HG03521 (cell line): ENCODE data around the gene ANKS1A.

ENCODE experiments used
- ATAC-seq: cut with Tn5 transposase; IDR thresholded peaks from one replicate; pipeline ENCODE4 v1.9.1; 2021; ENCODE audit warnings: mild to moderate bottlenecking, moderate library complexity; ENCODE audit not compliant: unreplicated experiment

Gene ANKS1A

DNA sequence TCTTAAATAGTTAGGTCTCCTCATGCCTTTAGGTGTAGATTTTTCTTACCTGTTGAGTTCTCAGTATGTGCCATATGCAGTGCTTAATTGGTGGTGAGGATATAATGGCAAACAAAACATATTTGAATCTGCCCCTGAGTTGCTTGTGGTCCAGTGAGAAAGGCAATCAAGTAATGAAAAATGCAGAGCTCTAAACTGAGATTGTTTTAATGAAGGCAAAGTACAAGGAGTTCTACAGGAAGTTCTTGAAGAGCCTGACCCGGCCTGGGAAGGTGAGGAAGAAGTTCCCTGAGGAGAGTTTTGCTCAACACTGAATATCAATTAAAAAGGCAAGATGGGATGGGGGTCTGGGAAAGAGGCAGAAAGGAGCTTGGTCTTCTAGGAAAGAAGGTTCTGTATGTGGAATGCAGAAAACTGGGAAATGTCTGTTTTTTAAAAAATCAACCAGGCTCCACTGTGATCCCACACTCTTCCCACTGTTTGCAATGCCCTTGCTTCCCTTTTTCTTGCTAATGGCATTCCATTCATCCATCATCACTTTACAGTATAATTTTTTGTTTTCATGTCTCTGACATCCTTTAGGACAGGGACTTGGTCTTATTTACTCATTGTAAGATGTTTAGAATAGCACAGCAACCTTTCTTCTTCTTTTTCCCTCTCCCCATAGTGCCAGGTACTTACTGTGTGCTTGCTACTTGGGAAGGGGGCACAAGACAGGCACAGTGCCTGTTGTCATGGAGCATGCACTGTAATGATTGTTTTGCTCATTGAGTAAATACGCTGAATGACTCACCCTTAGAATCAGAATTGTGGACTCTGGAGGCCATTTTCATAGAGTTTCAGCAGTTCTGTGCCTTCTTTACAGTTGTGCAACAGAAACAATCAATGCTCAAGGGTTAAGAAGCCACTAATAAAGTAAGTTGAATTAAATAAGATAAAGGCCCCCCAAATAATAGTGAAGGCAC, 64.3 kb downstream of the ANKS1A start:
- no peak for ATAC-seq

DNA sequence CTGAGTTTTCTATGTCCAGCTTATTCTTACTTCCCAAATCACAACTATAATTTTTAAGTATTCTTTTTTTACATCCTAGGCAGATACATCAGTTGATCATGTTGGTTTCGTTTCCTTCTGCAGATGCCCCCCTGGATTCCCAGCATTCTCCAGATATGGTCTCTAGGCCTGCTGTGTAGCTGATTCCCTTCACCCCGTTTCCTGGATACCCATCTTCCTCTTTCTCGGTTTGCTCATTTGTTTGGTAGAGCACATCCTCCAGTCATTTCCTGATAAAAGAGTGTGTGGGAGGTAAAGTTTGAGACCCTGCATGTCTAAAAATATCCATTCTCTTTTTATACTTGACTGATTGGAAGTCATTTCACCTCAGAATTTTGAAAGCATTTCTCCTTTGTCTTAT, 66.4 kb downstream of the ANKS1A start:
- no peak for ATAC-seq

DNA sequence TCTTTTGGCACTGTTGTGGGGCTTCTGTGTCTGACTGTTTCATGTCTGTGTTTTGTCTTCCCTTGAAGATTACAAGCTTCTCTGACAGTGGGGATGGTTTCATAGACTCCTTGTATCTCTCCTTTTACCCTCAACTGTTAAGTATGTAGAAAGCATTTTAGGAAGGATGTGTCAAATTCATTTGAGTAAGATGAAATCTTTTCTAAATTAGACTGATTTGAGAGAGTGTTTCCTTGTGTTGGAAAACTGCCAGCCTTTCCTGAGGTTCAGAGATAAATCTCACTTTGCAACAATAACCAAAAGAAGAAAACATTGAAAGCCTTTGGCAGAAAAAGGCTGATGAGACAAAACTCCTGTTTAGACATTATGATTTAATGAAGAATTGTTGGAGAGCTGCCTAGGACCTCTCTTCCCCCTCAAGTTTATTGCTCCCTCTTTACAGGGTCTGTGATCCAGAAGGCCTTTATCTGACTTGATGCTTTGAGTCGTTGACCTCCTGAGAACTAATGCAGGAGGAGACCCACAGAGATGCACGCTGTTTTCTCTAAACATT, 68.3 kb downstream of the ANKS1A start:
- no peak for ATAC-seq

DNA sequence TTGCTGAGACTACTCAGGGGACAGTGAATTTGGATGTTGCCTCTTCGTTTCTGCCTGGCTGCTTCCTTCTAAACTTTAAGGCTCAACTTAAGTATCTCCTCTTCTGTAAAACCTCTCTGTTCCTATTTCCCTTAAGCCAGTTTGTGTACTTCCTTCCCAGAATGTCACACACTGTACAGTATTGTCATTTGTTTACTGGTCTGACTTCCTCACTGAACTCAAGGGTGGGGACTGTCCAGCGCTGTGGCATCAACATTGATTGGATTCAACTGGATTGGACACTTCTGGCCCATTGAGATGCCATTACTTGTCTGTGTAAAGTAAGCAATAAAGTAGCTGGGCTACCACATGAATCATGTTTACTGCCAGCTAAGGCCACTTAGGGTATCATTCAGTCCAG, 69.7 kb downstream of the ANKS1A start:
- ATAC-seq, result no peak

DNA sequence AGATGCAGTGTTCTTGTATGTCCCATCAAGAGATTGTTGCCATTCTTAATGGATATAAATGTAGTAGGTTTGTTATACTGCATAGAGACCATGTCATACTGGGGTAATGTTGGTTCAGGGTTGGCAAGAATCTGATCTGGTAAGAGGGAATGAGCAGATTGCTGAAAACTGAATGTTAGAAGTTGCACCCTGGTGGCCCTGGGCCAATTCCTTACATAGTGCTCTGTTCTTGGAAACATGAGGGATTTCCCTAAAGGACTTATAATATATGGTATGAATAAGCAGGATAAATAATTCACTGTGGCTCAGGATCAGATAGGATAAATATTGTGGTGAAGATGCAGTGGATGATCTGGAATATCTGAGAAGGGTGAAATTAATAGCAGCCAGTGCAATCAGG, 70.2 kb downstream of the ANKS1A start:
- no peak for ATAC-seq

DNA sequence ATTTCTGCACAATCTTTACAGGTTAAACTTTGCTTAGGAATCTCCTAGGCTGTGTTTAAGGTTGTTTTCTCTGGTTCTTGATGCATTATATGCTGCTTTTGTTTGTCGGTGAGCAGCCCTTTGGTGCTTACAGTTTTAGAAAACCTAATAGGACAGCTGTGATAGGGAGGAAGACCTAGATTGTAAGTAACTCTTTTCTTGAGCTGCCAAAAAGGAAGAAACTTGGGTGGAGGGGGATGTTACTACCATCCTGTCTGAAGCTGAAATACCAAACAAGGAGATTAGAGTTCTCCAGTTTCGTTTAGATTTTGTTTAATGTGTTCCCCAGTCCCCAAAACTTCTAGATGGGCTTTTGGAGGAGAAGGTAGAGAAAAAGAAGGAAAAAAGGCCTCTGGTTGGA, 72.0 kb downstream of the ANKS1A start:
- ATAC-seq, result no peak

DNA sequence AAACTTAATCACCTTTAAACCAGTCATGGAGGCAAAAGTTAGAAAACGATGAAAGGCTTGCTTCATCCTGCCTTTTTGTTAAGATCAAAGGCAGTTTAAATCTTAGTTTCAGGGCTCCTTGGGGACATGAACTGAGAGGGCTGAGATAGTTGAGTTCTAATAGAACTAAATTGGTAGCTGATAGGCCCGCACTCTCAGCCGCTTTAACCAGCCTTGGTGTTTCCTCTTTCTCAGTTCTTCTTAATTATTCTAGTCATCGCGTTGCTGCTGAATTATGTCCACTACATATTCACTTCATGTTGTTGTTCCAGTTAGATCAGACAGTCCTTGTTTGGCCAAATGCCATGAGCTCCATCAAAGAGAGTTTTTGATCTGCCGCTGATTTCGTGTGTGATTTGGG, 72.5 kb downstream of the ANKS1A start:
- ATAC-seq, result no peak

DNA sequence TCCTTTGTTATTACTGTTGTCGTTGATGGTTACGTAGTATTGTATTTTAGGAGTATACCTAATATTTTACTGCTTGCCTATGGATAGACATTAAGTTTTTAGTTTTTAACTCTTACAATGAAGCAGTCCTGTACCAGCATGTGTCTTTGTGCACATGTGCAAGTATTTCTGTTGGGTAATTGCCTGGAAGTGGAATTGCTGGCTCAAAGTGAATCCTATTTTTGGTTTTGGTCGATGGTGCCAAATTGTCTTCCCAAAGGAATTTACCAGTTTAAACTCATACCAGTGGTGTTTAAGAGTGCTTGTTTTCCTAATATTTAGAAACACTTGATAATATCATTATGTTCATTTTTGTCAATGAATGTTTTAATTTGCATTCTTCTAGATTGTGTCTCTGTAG, 75.5 kb downstream of the ANKS1A start:
- ATAC-seq, result no peak

DNA sequence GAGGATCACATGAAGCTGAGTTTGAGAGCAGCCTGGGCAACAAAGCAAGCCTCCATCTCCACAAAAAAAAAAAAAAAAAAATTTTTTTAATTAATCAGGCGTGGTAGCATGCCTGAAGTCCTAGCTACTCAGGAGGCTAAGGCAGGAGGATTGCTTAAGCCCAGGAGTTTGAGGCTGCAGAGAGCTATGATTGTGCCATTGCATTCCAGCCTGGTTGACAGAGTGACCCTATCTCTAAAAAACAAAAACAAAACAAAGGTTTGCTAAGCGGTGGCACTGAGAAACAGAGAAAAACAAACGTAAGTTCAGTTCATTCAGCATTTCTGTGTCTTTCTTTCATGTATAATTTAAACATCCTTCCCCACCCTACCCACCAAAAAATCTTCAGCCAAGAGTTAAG, 78.4 kb downstream of the ANKS1A start:
- ATAC-seq, result no peak

DNA sequence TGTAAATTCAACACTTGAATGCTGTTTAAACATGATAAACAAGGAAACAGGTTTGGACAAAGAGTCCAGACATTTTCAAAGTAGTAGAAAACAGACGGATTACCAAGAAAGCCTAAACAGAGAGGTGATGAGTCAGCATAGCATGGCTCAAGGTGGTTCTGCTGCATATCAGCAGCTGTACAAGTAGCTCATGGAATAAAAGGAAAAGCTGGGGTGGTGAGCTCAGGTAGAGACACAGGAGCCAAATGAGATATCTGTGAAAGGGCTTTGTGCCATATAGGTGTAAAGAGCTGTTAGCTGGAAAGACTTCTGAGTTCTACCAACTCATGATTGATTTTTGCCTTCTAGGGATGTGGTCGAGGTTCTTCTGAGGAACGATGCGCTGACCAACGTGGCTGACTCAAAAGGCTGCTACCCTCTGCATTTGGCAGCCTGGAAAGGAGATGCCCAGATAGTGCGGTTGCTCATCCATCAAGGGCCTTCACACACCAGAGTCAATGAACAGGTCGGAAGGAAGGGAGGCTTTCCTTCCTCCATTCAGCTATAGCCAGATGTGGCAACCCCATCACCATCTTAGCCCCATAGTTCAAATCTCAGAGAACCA, 80.7 kb downstream of the ANKS1A start:
- no peak for ATAC-seq

DNA sequence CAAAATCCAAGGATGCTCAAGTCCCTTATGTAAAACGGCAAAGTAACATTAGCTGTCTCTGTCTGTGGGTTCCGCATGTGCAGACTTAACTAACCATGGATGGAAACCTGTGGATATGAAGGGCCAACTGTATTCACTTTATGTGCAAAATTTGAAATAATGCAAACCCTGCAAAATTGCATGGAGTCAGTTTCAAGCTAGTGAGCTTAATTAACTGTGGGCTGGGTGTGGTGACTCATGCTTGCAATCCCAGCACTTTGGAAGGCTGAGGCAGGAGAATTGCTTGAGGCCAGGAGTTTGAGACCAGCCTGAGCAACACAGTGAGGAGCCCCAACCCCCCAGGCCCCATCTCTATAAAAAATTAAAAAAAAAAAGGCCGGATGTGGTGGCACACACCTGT, 81.4 kb downstream of the ANKS1A start:
- ATAC-seq, result no peak

DNA sequence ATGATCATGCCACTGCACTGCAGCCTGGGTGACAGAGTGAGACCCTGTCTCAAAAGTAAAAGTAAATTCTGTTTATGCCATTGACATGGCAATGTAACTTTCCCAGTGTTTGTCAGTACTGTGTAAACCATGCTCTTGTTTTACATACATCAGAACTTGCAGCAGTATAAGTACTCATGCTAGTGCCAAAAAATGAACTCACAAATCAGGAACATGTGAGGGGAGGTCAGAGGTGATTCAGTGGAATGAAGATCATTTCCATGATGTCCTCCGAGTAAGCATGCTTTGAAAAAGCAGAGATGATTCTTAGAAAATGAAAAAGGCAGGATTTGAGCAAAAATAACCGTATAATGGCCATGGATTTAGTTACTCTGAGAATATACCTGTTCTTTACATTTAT, 81.9 kb downstream of the ANKS1A start:
- no peak for ATAC-seq

DNA sequence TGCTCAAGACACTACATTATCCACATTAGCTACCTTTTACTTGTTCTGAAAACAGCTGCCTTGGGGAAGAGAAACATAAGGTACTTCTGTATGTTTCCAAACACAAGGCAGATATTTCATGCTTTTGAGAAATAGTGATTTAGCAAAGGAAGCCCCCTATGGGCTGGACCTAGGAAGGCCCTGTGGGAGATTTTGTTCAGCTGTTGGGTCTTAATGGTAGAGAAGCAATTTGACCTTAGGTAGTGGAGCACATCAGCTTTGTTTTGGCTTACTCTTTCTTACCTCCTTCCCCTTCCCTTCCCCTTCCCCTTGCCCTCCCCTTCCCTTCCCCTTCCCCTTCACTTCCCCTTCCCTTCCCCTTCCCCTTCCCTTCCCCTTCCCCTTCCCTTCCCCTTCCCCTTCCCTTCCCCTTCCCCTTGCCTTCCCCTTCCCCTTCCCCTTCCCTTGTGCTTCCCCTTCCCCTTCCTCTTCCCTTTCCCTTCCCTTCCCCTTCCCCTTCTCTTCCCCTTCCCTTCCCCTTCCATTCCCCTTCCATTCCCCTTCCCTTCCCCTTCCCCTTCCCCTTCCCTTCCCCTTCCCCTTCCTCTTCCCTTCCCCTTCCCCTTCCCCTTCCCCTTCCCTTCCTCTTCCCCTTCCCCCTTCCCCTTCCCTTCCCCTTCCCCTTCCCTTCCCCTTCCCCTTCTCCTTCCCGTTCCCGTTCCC, 84.6 kb downstream of the ANKS1A start:
- no peak for ATAC-seq

DNA sequence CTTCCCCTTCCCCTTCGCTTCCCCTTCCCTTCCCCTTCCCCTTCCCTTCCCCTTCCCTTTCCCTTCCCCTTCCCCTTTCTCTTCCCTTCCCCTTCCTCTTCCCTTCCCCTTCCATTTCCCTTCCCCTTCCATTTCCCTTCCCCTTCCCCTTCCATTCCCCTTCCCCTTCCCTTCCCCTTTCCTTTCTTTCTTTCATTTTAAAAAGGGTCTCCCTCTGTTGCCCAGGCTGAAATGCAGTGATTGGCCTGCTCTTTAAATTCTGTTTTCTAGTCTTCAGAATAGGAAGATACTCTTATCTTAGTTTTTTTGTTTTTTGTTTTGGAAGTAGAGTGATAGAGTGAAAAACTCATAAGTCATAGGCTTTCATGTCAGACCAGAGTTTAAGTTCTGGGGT, 85.2 kb downstream of the ANKS1A start:
- no peak for ATAC-seq

DNA sequence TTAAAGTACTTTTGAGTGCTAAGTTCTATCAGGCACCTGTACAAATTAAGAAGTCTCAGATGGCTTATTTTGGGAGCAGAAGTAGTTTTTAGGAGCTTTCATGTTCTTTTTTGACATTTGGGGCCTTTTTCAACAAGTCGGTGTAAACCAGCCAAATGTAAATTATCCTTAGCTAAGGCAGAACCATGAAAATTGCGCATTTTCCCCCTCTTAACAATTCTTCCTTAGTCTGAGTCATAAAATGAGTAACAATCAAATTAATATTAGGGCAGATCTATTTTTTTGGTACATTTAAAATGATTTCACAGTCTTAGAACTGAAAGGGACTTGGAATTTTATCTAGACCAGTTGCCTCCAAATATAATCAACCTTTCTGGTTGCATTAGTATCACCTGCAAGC, 87.2 kb downstream of the ANKS1A start:
- ATAC-seq, result no peak

DNA sequence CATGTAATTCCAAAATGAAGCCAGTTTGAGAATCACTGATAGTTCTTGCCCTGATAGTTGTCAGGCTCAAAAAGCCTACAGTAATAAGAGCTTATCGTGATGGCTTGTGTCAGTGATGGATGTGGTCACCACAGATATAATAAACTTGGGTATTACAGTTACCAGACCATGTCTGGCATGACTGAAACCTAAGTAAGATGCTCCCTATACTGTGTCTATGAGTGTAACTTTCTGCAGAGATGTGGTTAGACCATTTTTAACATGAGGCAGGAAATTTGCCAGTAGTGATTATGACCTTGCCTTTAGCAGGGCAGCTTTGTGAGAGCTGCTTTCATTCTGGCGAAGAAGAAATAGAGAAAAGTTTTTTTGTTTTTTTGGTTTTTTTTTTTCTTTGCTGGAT, 90.2 kb downstream of the ANKS1A start:
- no peak for ATAC-seq

DNA sequence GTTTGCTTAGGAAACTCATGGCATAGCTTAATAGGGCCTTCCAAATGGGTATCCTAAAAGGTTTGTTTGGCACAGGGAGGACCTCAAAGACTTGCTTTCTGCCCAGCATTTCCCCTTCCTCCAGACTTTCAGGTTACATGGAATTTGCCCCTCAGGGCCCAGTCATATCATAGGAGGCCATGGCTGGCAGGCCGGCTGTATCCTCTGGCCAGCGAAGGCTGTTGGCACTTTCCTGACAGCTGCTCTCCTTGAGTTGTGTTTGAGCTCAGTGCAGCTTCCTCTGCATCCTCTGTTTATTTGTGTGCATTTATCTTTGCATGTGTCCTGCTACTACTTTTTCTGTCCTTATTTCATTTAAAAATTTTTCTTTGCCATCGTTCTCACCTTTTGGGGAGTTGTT, 90.9 kb downstream of the ANKS1A start:
- no peak for ATAC-seq

DNA sequence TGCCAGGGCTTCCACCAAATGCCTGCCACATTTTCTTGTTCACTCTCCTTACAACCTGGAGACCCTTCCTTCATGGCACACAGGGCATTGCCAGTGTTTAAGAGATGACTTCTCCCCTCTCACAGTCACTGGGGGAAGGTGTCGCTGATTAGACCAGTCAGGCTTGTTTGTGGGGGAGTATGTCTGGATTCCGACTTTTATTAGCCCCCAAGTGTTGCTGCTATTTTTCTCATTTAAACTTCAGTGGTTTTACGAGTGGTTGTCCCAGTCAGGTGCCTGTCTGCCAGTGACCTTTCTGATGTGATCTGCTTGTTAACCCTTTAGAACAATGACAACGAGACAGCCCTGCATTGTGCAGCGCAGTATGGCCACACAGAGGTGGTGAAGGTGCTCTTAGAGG, 92.3 kb downstream of the ANKS1A start:
- ATAC-seq, result no peak

DNA sequence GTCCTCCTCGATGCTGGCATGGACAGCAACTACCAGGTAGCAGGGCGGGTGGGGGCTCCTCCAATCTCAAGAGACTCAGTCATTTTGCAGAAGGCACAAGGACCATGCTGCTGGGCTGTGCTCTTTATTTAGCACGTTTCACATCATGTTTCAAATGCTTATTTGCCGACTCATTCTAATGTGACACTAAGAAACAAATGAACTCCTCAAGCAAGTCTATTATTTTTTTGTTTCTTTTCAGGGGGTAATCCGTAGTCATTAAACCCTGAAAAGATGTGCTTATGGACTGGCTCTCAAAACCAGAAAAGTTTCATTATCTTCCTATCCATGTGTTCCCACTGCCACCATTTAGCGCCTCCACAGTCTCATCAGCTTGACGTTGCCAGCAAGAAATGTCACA, 92.9 kb downstream of the ANKS1A start:
- ATAC-seq, result no peak

DNA sequence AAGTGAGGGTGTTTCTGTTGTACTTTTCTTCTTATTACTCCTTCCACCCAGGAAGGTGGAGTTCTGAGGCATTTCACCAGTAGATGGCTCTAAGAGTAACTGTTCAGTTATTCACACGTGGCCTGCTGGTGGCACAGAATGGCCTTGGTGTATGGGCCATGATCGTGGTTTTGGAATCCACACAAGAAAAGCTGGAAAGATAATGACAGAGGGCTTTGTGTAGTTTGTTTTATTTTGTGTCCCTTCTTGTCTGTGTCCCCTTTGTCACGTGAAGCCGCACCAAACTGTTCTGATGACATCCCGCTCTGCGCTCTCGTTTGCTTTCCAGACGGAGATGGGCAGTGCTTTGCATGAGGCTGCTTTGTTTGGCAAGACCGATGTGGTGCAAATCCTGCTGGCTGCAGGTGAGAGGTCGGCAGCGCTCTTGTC, 93.4 kb downstream of the ANKS1A start:
- no peak for ATAC-seq

DNA sequence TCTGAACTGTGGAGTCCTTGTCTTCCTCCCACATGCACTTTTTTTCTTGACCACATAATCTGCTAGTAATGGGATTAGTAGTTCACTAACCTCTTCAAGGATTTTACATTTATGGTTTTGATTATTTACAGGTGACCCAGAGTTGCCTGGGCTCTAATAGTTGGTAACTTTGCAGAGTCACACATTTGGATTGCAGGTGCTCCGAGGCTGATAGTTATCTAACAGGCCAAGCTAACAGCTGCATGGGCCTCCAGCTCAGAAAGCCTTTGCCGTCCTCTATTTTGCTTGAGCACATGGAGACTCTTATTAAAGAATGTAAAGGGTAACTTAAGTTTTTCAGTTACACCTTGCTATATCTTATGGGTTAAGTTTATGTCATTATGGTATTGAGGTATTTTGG, 95.4 kb downstream of the ANKS1A start:
- ATAC-seq, result no peak

DNA sequence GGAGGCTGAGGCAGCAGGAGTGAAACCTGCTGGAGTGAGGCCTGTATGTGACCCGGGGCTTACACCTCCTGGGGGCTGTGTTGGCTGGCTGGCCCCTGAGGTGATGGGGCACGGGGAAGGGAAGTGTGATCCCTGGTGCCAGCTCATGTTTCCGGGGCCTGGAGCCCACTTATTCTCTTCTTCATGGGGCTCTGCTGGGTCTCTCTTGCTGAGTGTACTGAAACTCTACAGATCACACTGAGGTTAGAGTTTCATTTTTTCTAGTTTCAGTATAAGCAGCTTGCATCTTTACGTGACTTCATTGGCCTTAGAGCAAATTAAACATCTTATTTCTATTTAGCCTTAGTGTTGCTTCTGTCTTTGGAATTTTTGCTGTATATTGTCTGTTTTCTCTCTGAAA, 96.2 kb downstream of the ANKS1A start:
- no peak for ATAC-seq
